ENCODE measurements around the gene GCHFR. TPM values are rescaled to one million over a fixed set of nuclear protein-coding genes. Genes with fewer than 3 reads are reported as not detected.

GCHFR gene
- total RNA-seq, 2 experiments from 2014 or later, result 36.0 to 40.2 TPM

DNA sequence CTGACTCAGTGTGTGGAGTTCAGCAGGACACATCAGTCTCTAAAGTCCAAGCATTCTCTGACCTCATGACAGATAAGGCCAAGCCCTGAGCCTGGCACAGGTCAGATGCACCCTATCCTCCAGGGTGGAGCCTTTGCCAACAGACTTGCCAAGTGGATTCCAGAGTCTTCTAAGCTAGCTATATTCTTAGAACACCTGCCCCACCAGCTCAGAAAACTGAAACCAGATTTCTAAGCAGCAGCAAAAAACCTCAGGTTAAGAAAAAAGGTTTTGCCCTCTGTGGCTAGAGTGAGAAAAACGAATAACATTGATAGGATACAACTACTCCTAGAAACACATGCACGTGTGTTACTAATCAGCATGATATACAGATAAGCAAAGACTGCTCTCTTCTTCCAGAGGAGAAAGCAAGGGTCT lies 20.4 kb upstream of the GCHFR start:
- intact Hi-C loops (cut with micrococcal nuclease), result loop anchor here (1.0 to 5.0 kb wide), 2 partner anchors 49 to 149 kb away; partner anchors contain the start of gene VPS18
- POLR2A ChIA-PET, result interaction anchor here (0.6 to 2.6 kb wide), 6 partner anchors 8 to 50 kb away, joined by 3 to 16 read pairs (median 4); partner anchors contain the start of genes C15orf62, RAD51 and RMDN3
- H3K4me3 Mint-ChIP-seq, result no peak overlapping the region
- H3K27me3 Mint-ChIP-seq, result no peaks in the 10 kb centered on the region
- H3K9me3 Mint-ChIP-seq, result no peaks in the 10 kb centered on the region
- peak overlapping the region; percentile 89 for H3K27ac Mint-ChIP-seq
- CTCF ChIA-PET, result interaction anchor here (0.6 to 5.3 kb wide), 11 partner anchors 12 to 178 kb away, joined by 3 to 34 read pairs (median 4); partner anchors contain the start of genes RAD51 and VPS18
- H3K36me3 Mint-ChIP-seq, result peaks cover 31% of the 10 kb centered on the region
- peak; percentile 19 for DNase-seq
- peaks cover 29% of the 10 kb centered on the region for H3K4me1 Mint-ChIP-seq (ENCODE audit: low read depth)

DNA sequence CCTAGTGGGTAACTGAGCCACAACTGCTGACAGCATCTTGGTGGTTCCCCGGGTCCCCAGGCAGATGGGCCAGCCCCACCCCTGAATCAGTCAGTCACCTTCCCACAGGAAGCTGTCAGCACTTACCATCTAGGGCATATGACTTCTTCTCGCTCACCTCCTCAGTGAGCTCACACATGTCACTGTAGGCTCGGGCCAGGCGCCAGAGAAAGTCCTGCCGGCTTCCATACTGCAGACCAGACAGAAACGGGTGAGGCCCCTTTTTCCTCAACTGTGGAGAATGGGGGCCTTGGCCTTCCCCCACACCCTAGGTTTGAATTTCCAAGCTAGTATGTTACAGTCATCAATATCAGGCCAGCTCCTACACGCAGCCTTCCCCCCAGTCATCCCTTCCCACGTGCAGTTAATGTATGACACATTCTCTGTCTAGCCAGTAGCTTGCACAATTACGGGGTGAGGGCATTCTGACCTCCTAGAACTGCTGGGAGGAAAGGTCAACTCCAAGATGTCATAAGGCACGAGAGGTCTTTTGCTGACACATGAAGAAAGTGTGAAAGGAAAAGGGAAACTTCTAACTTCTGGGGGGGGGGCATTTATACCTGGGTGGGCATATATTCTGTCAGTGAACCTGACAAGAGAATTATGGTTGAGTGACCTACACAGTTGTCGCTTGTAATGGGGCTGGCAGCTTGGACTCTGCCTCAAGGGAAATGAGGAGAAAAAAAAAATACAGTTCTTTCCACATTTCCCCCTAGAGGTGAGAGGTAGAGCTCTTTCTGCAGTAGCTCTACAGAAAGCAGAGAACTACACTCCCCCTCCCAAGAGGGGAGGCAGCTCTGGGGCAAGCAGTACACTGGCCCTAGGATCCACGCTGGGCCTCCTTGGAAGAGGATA lies 19.7 kb upstream of the GCHFR start:
- H3K4me1 Mint-ChIP-seq (ENCODE audit: low read depth), result peaks cover 29% of the 10 kb centered on the region
- peak overlapping the region; percentile 89 for H3K27ac Mint-ChIP-seq
- ChIA-PET CTCF (interaction anchor here (0.6 to 5.3 kb wide), 14 partner anchors 10 to 179 kb away, joined by 3 to 34 read pairs (median 4); partner anchors contain the start of genes RAD51 and VPS18), POLR2A (interaction anchor here (0.7 to 2.6 kb wide), 7 partner anchors 9 to 49 kb away, joined by 3 to 16 read pairs (median 4); partner anchors contain the start of genes C15orf62, GCHFR, RAD51 and RMDN3)
- no peaks in the 10 kb centered on the region for H3K27me3 Mint-ChIP-seq
- H3K9me3 Mint-ChIP-seq, result no peaks in the 10 kb centered on the region
- DNase-seq, result peak; percentile 86
- H3K4me3 Mint-ChIP-seq, result peak overlapping the region; percentile 49
- intact Hi-C loops (cut with micrococcal nuclease), result loop anchor here (1.0 to 5.0 kb wide), 7 partner anchors 11 to 149 kb away; partner anchors contain the start of genes DNAJC17, KNL1, RMDN3 and VPS18
- H3K36me3 Mint-ChIP-seq, result peaks cover 26% of the 10 kb centered on the region

DNA sequence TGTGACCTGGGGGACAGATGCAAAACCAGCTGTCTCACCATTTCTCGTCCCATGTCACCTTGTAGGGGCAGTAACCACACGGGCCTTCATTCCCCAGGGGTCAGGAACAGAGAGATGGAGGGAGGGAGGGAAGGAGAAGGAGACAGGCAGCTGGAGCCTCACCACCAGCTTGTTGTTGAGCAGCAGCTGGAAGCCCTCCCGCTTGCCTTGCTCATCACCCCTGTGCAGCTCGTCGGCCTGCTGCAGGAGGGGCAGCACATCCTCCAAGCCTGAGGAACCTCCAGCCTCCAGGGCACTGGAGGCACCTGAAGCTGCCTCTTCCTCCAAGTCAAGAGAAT lies 19.1 kb upstream of the GCHFR start:
- Mint-ChIP-seq H3K36me3 (peaks cover 30% of the 10 kb centered on the region), H3K27me3 (no peaks in the 10 kb centered on the region), H3K4me3 (no peak overlapping the region), H3K27ac (peak overlapping the region; percentile 89), H3K4me1 (ENCODE audit: low read depth) (peaks cover 29% of the 10 kb centered on the region), H3K9me3 (no peaks in the 10 kb centered on the region)
- POLR2A ChIA-PET, result interaction anchor here (0.7 to 2.6 kb wide), 4 partner anchors 10 to 50 kb away, joined by 4 to 16 read pairs (median 6); partner anchors contain the start of genes GCHFR, RAD51 and RMDN3
- DNase-seq, result no peak
- intact Hi-C loops (cut with micrococcal nuclease), result loop anchor here (1.0 to 5.0 kb wide), 6 partner anchors 11 to 150 kb away; partner anchors contain the start of genes DNAJC17, KNL1, RMDN3 and VPS18
- CTCF ChIA-PET, result interaction anchor here (1.0 to 5.3 kb wide), 10 partner anchors 9 to 149 kb away, joined by 3 to 34 read pairs (median 4); partner anchors contain the start of genes RAD51 and VPS18

GRCh38 chr15:40746916-40747418 lies 16.9 kb upstream of the GCHFR start:
- Mint-ChIP-seq H3K9me3 (no peaks in the 10 kb centered on the region), H3K27ac (peak overlapping the region; percentile 51), H3K27me3 (no peaks in the 10 kb centered on the region), H3K36me3 (peaks cover 42% of the 10 kb centered on the region), H3K4me3 (no peak overlapping the region), H3K4me1 (ENCODE audit: low read depth) (peaks cover 34% of the 10 kb centered on the region)
- ChIA-PET POLR2A (interaction anchor here (1.1 kb wide), 1 partner anchor 16 kb away, joined by 3 read pairs; no protein-coding TSS in a partner anchor), CTCF (interaction anchor here (1.2 to 5.3 kb wide), 2 partner anchors 35 to 111 kb away, joined by 3 to 34 read pairs; no protein-coding TSS in a partner anchor)
- no peak for DNase-seq
- intact Hi-C loops (cut with micrococcal nuclease), result no loop called here

DNA sequence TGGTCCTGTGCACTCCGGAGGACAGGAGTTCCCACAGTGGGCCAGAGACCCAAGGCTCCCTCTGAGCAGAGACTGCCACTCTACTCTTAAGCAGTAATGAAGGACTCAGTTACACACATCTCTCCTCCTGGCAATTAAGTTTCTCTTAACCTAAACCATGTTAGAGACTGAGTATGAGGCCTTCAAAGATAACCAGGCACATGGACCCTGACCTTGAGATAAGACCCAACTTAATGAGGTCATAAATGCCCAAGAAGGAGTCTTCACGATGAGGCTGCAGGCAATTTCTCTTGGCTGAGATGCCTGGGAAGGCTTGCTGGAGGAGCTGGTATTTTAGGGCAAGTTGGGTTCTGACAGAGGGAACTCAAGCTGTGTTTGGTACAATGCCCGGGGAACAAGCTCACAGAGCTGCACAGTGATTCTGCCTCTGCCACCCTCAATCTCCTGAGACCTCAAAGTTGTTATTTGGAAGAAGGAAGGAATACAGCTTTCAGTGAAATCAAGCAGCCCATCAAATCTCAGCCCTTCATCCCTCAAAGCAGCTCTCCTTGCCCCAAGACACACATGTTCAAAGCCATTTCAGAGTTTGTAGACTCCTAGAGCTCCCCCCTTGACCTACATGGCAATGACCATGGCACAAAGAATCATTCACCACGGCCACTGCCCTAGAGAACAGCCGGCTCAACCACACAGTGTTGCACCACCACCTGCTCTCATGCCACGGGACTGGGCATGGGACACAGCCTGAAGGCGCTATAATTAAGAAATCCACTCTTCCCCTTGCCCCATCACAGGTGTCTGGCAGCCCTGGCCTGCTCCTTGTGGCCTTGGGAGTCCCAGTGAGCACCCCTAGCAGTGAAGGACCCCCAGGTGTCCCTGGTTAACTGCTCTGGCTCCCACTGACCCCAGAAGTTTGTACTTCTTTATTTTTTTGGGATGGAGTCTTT lies 15.9 kb upstream of the GCHFR start:
- CTCF ChIA-PET, result interaction anchor here (1.2 to 5.3 kb wide), 2 partner anchors 34 to 111 kb away, joined by 3 to 34 read pairs; no protein-coding TSS in a partner anchor
- Mint-ChIP-seq H3K27me3 (no peaks in the 10 kb centered on the region), H3K4me1 (ENCODE audit: low read depth) (peaks cover 37% of the 10 kb centered on the region), H3K27ac (peak overlapping the region; percentile 51), H3K9me3 (no peaks in the 10 kb centered on the region), H3K36me3 (peaks cover 35% of the 10 kb centered on the region), H3K4me3 (no peak overlapping the region)
- POLR2A ChIA-PET, result interaction anchor here (1.1 kb wide), 1 partner anchor 15 kb away, joined by 3 read pairs; no protein-coding TSS in a partner anchor
- intact Hi-C loops (cut with micrococcal nuclease), result no loop called here
- DNase-seq, result no peak

DNA sequence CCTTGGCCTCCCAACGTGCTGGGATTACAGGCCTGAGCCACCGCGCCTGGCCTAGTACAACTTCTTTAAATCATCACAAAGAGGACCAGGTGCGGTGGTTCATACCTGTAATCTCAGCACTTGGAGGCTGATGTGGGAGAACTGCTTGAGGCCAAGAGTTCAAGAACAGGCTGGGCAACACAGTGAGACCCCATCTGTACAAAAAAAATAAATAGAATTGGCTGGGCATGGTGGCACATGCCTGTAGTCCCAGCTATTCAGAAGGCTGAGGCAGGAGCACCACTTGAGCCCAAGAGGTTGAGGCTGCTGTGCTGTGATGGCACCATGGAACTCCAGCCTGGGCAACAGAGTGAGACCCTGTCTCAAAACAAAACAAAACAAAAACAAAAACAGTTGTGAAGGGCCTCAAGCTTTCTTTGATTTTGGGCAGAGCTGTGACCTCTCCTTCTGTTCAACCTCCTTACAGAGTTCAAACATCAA lies 14.7 kb upstream of the GCHFR start:
- intact Hi-C loops (cut with micrococcal nuclease), result no loop called here
- Mint-ChIP-seq H3K4me3 (no peak overlapping the region), H3K36me3 (peaks cover 33% of the 10 kb centered on the region), H3K4me1 (ENCODE audit: low read depth) (peaks cover 39% of the 10 kb centered on the region), H3K27me3 (no peaks in the 10 kb centered on the region), H3K27ac (no peak overlapping the region), H3K9me3 (no peaks in the 10 kb centered on the region)
- CTCF ChIA-PET, result no interaction called here
- POLR2A ChIA-PET, result no interaction called here
- DNase-seq, result no peak

- no peak overlapping the region for H3K4me3 Mint-ChIP-seq
- DNase-seq, result no peak
- no peak overlapping the region for H3K27ac Mint-ChIP-seq
- H3K27me3 Mint-ChIP-seq, result no peaks in the 10 kb centered on the region
- H3K9me3 Mint-ChIP-seq, result no peaks in the 10 kb centered on the region
- peaks cover 30% of the 10 kb centered on the region for H3K36me3 Mint-ChIP-seq
- ChIA-PET CTCF (interaction anchor here (1.1 kb wide), 2 partner anchors 32 to 143 kb away, joined by 3 to 5 read pairs; partner anchors contain the start of gene VPS18), POLR2A (no interaction called here)
- H3K4me1 Mint-ChIP-seq (ENCODE audit: low read depth), result peaks cover 31% of the 10 kb centered on the region
- intact Hi-C loops (cut with micrococcal nuclease), result no loop called here
These were observed 13.0 kb upstream of the GCHFR start for GRCh38 chr15:40750885-40751284.

- Mint-ChIP-seq H3K4me1 (ENCODE audit: low read depth) (peaks cover 31% of the 10 kb centered on the region), H3K9me3 (no peaks in the 10 kb centered on the region), H3K4me3 (no peak overlapping the region), H3K27me3 (no peaks in the 10 kb centered on the region), H3K36me3 (peaks cover 30% of the 10 kb centered on the region), H3K27ac (no peak overlapping the region)
- intact Hi-C loops (cut with micrococcal nuclease), result no loop called here
- ChIA-PET POLR2A (no interaction called here), CTCF (interaction anchor here (1.0 kb wide), 1 partner anchor 142 kb away, joined by 3 read pairs; the partner anchor contains the start of gene VPS18)
- no peak for DNase-seq
These were observed 12.1 kb upstream of the GCHFR start for GRCh38 chr15:40751745-40752144.

GRCh38 chr15:40754574-40754882 lies 9.3 kb upstream of the GCHFR start:
- intact Hi-C loops (cut with micrococcal nuclease), result loop anchor here (2.0 kb wide), 2 partner anchors 52 to 160 kb away; partner anchors contain the start of genes DNAJC17, KNL1 and ZFYVE19
- ChIA-PET POLR2A (interaction anchor here (1.0 to 1.8 kb wide), 2 partner anchors 10 to 11 kb away, joined by 4 to 7 read pairs; partner anchors contain the start of gene GCHFR), CTCF (interaction anchor here (1.4 to 1.9 kb wide), 2 partner anchors 28 to 58 kb away, joined by 3 to 11 read pairs; no protein-coding TSS in a partner anchor)
- Mint-ChIP-seq H3K27ac (peak overlapping the region; percentile 94), H3K27me3 (no peaks in the 10 kb centered on the region), H3K36me3 (peaks cover 19% of the 10 kb centered on the region), H3K9me3 (no peaks in the 10 kb centered on the region), H3K4me1 (ENCODE audit: low read depth) (peaks cover 28% of the 10 kb centered on the region), H3K4me3 (peak overlapping the region; percentile 90)
- peak; percentile 38 for DNase-seq

- peaks cover 14% of the 10 kb centered on the region for H3K36me3 Mint-ChIP-seq
- peaks cover 28% of the 10 kb centered on the region for H3K4me1 Mint-ChIP-seq (ENCODE audit: low read depth)
- H3K4me3 Mint-ChIP-seq, result peak within 1 kb of the TSS; percentile 90
- intact Hi-C loops (cut with micrococcal nuclease), result loop anchor here (1.0 to 2.0 kb wide), 5 partner anchors 9 to 160 kb away; partner anchors contain the start of genes DNAJC17, GCHFR, KNL1 and ZFYVE19
- ChIA-PET POLR2A (interaction anchor here (1.0 to 1.8 kb wide), 2 partner anchors 9 to 11 kb away, joined by 4 to 7 read pairs; partner anchors contain the start of gene GCHFR), CTCF (interaction anchor here (1.4 kb wide), 1 partner anchor 59 kb away, joined by 3 read pairs; no protein-coding TSS in a partner anchor)
- H3K27me3 Mint-ChIP-seq, result no peaks in the 10 kb centered on the region
- peak; percentile 96 for DNase-seq
- no peaks in the 10 kb centered on the region for H3K9me3 Mint-ChIP-seq
- H3K27ac Mint-ChIP-seq, result peak within 1 kb of the TSS; percentile 94
These were observed 8.7 kb upstream of the GCHFR start, which contains the start of gene RMDN3 for GRCh38 chr15:40754883-40755811. TSS of gene RMDN3 (minus strand) at chr15:40755254. CDS start at chr15:40754783, 471 bp downstream.

All from activated CD4-positive, alpha-beta memory T cell treated with anti-CD3 and anti-CD28 coated beads for 36 hours (primary cell).